ENCODE data around the gene FTHL17.

FTHL17 gene

GRCh38 chrX:31036895-31037294, 34.9 kb downstream of the FTHL17 start:
- peak; percentile 2 for DNase-seq

- DNase-seq, result no peak
These were observed 44.5 kb downstream of the FTHL17 start for GRCh38 chrX:31027351-31027750.

- DNase-seq, result no peak
These were observed 47.0 kb downstream of the FTHL17 start for GRCh38 chrX:31024866-31025265.

- no peak for DNase-seq
These were observed 50.3 kb downstream of the FTHL17 start for GRCh38 chrX:31021537-31021936.

All from stimulated activated CD4-positive, alpha-beta T cell treated with anti-CD3 and anti-CD28 coated beads, Interleukin-4, amount 100 ng/mL, for 1 hour (primary cell).